GM12878 (cell line): ENCODE results near the gene ANKRD33B. TPM values are rescaled to one million over a fixed set of nuclear protein-coding genes. Genes with fewer than 3 reads are reported as not detected.
A peak's percentile ranks its signal among the peaks of the same experiment; 100 is the strongest.

ENCODE experiments used
- BMI1 ChIP-seq: fragments of 450-650 bp; IDR thresholded peaks from 2 replicates; pipeline ENCODE4 v1.6.1; 2016; ENCODE audit warnings: mild to moderate bottlenecking, moderate library complexity, borderline replicate concordance
- CREM ChIP-seq: IDR thresholded peaks from 2 replicates; pipeline ENCODE4 v1.6.1; 2014; ENCODE audit warnings: antibody characterized with exemption, low read depth
- CTCF ChIP-seq, 3 experiments: IDR thresholded peaks in 2 of 3; conservative IDR thresholded peaks in 1 of 3; 2 replicates each; pipeline ENCODE4 v1.5.1; 2011; ENCODE audit warnings: low read depth in 3 of 3, low read length in 3 of 3, mild to moderate bottlenecking in 3 of 3, control low read depth in 2 of 3, moderate library complexity in 2 of 3, inconsistent platforms in 1 of 3, mixed read lengths in 1 of 3; ENCODE audit not compliant: control insufficient read depth in 2 of 3, insufficient read depth in 1 of 3; ENCODE audit errors: extremely low read depth in 1 of 3
- DPF2 ChIP-seq: fragments of 450-650 bp; IDR thresholded peaks from 2 replicates; pipeline ENCODE4 v1.6.1; 2017; ENCODE audit warnings: mild to moderate bottlenecking
- EGR1 ChIP-seq, 2 experiments: IDR thresholded peaks; 1 replicate in 1 of 2; 2 replicates in 1 of 2; pipeline ENCODE4 v1.6.1; 2011 to 2012; ENCODE audit warnings: low read depth in 2 of 2, low read length in 2 of 2, borderline replicate concordance in 1 of 2, mild to moderate bottlenecking in 1 of 2, moderate library complexity in 1 of 2
- IKZF1 ChIP-seq: fragments of 450-650 bp; conservative IDR thresholded peaks from 2 replicates; pipeline ENCODE4 v1.6.1; 2017; ENCODE audit warnings: antibody characterized with exemption, mild to moderate bottlenecking
- JUND ChIP-seq: IDR thresholded peaks from 2 replicates; pipeline ENCODE4 v1.6.1; 2012; ENCODE audit warnings: low read depth, mild to moderate bottlenecking, low read length, improper control_type of control experiment, moderate library complexity
- KLF5 ChIP-seq: fragments of 450-650 bp; IDR thresholded peaks from 2 replicates; pipeline ENCODE4 v1.6.1; 2014; ENCODE audit warnings: mild to moderate bottlenecking; ENCODE audit not compliant: partially characterized antibody
- PAX5 ChIP-seq: IDR thresholded peaks from 2 replicates; pipeline ENCODE4 v1.6.1; 2011; ENCODE audit warnings: low read depth, low read length, borderline replicate concordance
- RELA ChIP-seq: fragments of 450-650 bp; IDR thresholded peaks from 2 replicates; pipeline ENCODE4 v1.8.0; 2014; ENCODE audit warnings: borderline replicate concordance; ENCODE audit not compliant: partially characterized antibody
- SRF ChIP-seq, 2 experiments: IDR thresholded peaks; 2 replicates each; pipeline ENCODE4 v1.6.1; 2011; ENCODE audit warnings: low read depth in 2 of 2, low read length in 2 of 2, mild to moderate bottlenecking in 1 of 2, moderate library complexity in 1 of 2
- STAT3 ChIP-seq: IDR thresholded peaks from 2 replicates; pipeline ENCODE4 v1.6.1; 2011; ENCODE audit warnings: low read depth, low read length, improper control_type of control experiment
- SUZ12 ChIP-seq: fragments of 200-600 bp; sonication (generic); IDR thresholded peaks from one replicate; pipeline ENCODE4 v1.6.1; 2018; ENCODE audit warnings: antibody characterized with exemption, mild to moderate bottlenecking; ENCODE audit not compliant: unreplicated experiment
- TBL1XR1 ChIP-seq: IDR thresholded peaks from 2 replicates; pipeline ENCODE4 v1.6.1; 2012; ENCODE audit warnings: low read depth, low read length, improper control_type of control experiment
- TCF3 ChIP-seq: IDR thresholded peaks from 2 replicates; pipeline ENCODE4 v1.6.1; 2012; ENCODE audit warnings: low read depth, mild to moderate bottlenecking, low read length, borderline replicate concordance; ENCODE audit not compliant: insufficient read depth
- ZBED1 ChIP-seq: IDR thresholded peaks from 2 replicates; pipeline ENCODE4 v1.6.1; 2016; ENCODE audit warnings: borderline replicate concordance
- ZZZ3 ChIP-seq: IDR thresholded peaks from 2 replicates; pipeline ENCODE4 v1.6.1; 2011; ENCODE audit warnings: low read depth; ENCODE audit not compliant: control insufficient read depth, insufficient read length
- polyA plus RNA-seq, 11 experiments: library from polyadenylated mRNA; depleted of rRNA in 4 of 11; unstranded in 6 of 11; stranded (reverse) in 5 of 11; fragments of >200 nt; fragmentation: Nextera tagmentation in 4 of 11; fragmentation: Illumina TruSeq in 1 of 11; extraction: Ambion mirVana in 4 of 11; extraction: Trizol in 1 of 11; gene quantifications; 1 replicate in 1 of 11; 2 replicates in 10 of 11; pipeline versions ENCODE4 v1.2.1 to v1.2.3, GENCODE V29; 2011 to 2016; ENCODE audit warnings: inconsistent platforms in 2 of 11, missing spikeins in 2 of 11, low read depth in 1 of 11
- total RNA-seq, 4 experiments: library from RNA; depleted of rRNA in 3 of 4; stranded (reverse); fragments of >200 nt in 3 of 4; fragmentation: Illumina TruSeq in 1 of 4; extraction: Trizol in 1 of 4; gene quantifications; 2 replicates each; pipeline versions ENCODE4 v1.2.1 to v1.2.3, GENCODE V29; 2013 to 2021
- TF ChIP-seq, protein P1 (sequence below): fragments of 450-650 bp; formaldehyde crosslinking; IDR thresholded peaks from 2 replicates; pipeline ENCODE4 v1.5.0; 2022; ENCODE audit warnings: mild to moderate bottlenecking, missing genetic modification characterization
- TF ChIP-seq, protein P2 (sequence below): fragments of 450-650 bp; IDR thresholded peaks from 2 replicates; pipeline ENCODE4 v1.6.1; 2017; ENCODE audit warnings: mild to moderate bottlenecking, low read depth, inconsistent platforms; ENCODE audit not compliant: poor library complexity, severe bottlenecking
- TF ChIP-seq, protein P3 (sequence below): fragments of 450-650 bp; IDR thresholded peaks from 2 replicates; pipeline ENCODE4 v1.6.1; 2016; ENCODE audit warnings: mild to moderate bottlenecking

Gene ANKRD33B
- total and polyA plus RNA-seq, 10 of the 15 experiments (the other 5 are each of a cell fraction or from before 2014, with no cell fraction given), result 4.9 to 61.6 (median 15.6) TPM

- TF ChIP-seq, protein P1, sequence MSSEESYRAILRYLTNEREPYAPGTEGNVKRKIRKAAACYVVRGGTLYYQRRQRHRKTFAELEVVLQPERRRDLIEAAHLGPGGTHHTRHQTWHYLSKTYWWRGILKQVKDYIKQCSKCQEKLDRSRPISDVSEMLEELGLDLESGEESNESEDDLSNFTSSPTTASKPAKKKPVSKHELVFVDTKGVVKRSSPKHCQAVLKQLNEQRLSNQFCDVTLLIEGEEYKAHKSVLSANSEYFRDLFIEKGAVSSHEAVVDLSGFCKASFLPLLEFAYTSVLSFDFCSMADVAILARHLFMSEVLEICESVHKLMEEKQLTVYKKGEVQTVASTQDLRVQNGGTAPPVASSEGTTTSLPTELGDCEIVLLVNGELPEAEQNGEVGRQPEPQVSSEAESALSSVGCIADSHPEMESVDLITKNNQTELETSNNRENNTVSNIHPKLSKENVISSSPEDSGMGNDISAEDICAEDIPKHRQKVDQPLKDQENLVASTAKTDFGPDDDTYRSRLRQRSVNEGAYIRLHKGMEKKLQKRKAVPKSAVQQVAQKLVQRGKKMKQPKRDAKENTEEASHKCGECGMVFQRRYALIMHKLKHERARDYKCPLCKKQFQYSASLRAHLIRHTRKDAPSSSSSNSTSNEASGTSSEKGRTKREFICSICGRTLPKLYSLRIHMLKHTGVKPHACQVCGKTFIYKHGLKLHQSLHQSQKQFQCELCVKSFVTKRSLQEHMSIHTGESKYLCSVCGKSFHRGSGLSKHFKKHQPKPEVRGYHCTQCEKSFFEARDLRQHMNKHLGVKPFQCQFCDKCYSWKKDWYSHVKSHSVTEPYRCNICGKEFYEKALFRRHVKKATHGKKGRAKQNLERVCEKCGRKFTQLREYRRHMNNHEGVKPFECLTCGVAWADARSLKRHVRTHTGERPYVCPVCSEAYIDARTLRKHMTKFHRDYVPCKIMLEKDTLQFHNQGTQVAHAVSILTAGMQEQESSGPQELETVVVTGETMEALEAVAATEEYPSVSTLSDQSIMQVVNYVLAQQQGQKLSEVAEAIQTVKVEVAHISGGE (CRISPR knock-in tag), result no peak
- TF ChIP-seq, protein P2, sequence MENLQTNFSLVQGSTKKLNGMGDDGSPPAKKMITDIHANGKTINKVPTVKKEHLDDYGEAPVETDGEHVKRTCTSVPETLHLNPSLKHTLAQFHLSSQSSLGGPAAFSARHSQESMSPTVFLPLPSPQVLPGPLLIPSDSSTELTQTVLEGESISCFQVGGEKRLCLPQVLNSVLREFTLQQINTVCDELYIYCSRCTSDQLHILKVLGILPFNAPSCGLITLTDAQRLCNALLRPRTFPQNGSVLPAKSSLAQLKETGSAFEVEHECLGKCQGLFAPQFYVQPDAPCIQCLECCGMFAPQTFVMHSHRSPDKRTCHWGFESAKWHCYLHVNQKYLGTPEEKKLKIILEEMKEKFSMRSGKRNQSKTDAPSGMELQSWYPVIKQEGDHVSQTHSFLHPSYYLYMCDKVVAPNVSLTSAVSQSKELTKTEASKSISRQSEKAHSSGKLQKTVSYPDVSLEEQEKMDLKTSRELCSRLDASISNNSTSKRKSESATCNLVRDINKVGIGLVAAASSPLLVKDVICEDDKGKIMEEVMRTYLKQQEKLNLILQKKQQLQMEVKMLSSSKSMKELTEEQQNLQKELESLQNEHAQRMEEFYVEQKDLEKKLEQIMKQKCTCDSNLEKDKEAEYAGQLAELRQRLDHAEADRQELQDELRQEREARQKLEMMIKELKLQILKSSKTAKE, result peak; percentile 68
- TF ChIP-seq TCF3 (peak; percentile 44), KLF5 (peak; percentile 33), SRF (IDR thresholded peaks at IDR 0.05; ENCODE audit: low read depth in 2 of 2, low read length in 2 of 2) (no peak), ZBED1 (peak; percentile 50; the same call in 1 of the 2 replicates), IKZF1 (peak; percentile 96), PAX5 (peak; percentile 82), STAT3 (peak; percentile 90), RELA (peak; percentile 91), DPF2 (peak; percentile 77; the same call in 1 of the 2 replicates), JUND (no peak), BMI1 (no peak), CREM (peak; percentile 89), TBL1XR1 (peak; percentile 84), EGR1 (IDR thresholded peaks at IDR 0.05; ENCODE audit: borderline replicate concordance in 1 of 2, low read depth in 2 of 2, low read length in 2 of 2) (peak in 1 of 2 experiments; percentile 80; a peak in 2 of 3 replicates), ZZZ3 (no peak), SUZ12 (no peak), CTCF (IDR thresholded peaks at IDR 0.05 in 2 of 3, conservative IDR thresholded peaks at IDR 0.05 in 1 of 3; ENCODE audit: control insufficient read depth in 2 of 3, extremely low read depth in 1 of 3, insufficient read depth in 1 of 3, low read depth in 3 of 3, low read length in 3 of 3) (no peak)
- TF ChIP-seq, protein P3, sequence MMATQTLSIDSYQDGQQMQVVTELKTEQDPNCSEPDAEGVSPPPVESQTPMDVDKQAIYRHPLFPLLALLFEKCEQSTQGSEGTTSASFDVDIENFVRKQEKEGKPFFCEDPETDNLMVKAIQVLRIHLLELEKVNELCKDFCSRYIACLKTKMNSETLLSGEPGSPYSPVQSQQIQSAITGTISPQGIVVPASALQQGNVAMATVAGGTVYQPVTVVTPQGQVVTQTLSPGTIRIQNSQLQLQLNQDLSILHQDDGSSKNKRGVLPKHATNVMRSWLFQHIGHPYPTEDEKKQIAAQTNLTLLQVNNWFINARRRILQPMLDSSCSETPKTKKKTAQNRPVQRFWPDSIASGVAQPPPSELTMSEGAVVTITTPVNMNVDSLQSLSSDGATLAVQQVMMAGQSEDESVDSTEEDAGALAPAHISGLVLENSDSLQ, result peak; percentile 38; the same call in 1 of the 2 replicates
These were observed 1.4 kb upstream of the ANKRD33B start (continued) for GRCh38 chr5:10562201-10563109.
